Neural cell (in vitro differentiated cells): ENCODE data around the gene RASSF8. TPM values are rescaled to one million over a fixed set of nuclear protein-coding genes. Genes with fewer than 3 reads are reported as not detected.

Experiments
- H2AFZ ChIP-seq: fragments of 200-600, 300-800 bp; sonication (generic), shearing (Covaris generic); 2 replicates; pipeline ENCODE4 v1.6.0; 2014; ENCODE audit warnings: low read depth, mild to moderate bottlenecking, antibody characterized with exemption, low read length, moderate library complexity
- H3F3A ChIP-seq: fragments of 200-600 bp; shearing (Covaris generic); 2 replicates; pipeline ENCODE4 v1.6.1; 2016; ENCODE audit warnings: mild to moderate bottlenecking, moderate library complexity, mixed read lengths, antibody characterized with exemption, low read length; ENCODE audit not compliant: insufficient read depth, poor library complexity, severe bottlenecking
- H3K27ac ChIP-seq: fragments of 200-600, 300-800 bp; sonication (generic), shearing (Covaris generic); 2 replicates; pipeline ENCODE4 v1.5.1; 2014; ENCODE audit warnings: mild to moderate bottlenecking, low read length, moderate library complexity
- H3K27me3 ChIP-seq: fragments of 300-800, 200-600 bp; sonication (generic), shearing (Covaris generic); 2 replicates; pipeline ENCODE4 v1.6.0; 2014; ENCODE audit warnings: mild to moderate bottlenecking, low read depth, low read length, moderate library complexity; ENCODE audit not compliant: insufficient read depth
- H3K36me3 ChIP-seq: fragments of 300-800, 200-600 bp; sonication (generic), shearing (Covaris generic); 2 replicates; pipeline ENCODE4 v1.5.1; 2014; ENCODE audit warnings: mild to moderate bottlenecking, antibody characterized with exemption, low read length, moderate library complexity; ENCODE audit not compliant: insufficient read depth
- H3K4me2 ChIP-seq: fragments of 300-800, 200-600 bp; sonication (generic), shearing (Covaris generic); 2 replicates; pipeline ENCODE4 v1.6.0; 2014; ENCODE audit warnings: mild to moderate bottlenecking, low read length
- H3K4me3 ChIP-seq: fragments of 300-800, 200-600 bp; sonication (generic), shearing (Covaris generic); 2 replicates; pipeline ENCODE4 v1.5.1; 2014; ENCODE audit warnings: mild to moderate bottlenecking, low read length, moderate library complexity
- H3K79me2 ChIP-seq: fragments of 200-600 bp; shearing (Covaris generic); replicated peaks from 2 replicates; pipeline ENCODE4 v1.6.0; 2014; ENCODE audit warnings: mild to moderate bottlenecking, low read length, moderate library complexity; ENCODE audit not compliant: insufficient read depth
- H3K9ac ChIP-seq: fragments of 300-800, 200-600 bp; sonication (generic), shearing (Covaris generic); 2 replicates; pipeline ENCODE4 v1.6.1; 2016; ENCODE audit warnings: mild to moderate bottlenecking, low read length, mixed read lengths
- H3K9me2 ChIP-seq: fragments of 200-600 bp; shearing (Covaris generic); 2 replicates; pipeline ENCODE4 v1.6.1; 2016; ENCODE audit warnings: mild to moderate bottlenecking, low read length, mixed read lengths; ENCODE audit not compliant: insufficient read depth
- H3K9me3 ChIP-seq: fragments of 200-600, 300-800 bp; sonication (generic), shearing (Covaris generic); 2 replicates; pipeline ENCODE4 v1.6.1; 2016; ENCODE audit warnings: mild to moderate bottlenecking, mixed run types, low read length, moderate library complexity, mixed read lengths
- H4K20me1 ChIP-seq: fragments of 200-600 bp; shearing (Covaris generic); 2 replicates; pipeline ENCODE4 v1.6.1; 2016; ENCODE audit warnings: mild to moderate bottlenecking, mixed run types; ENCODE audit not compliant: insufficient read depth
- EP300 ChIP-seq: fragments of 450-650 bp; conservative IDR thresholded peaks from 2 replicates; pipeline ENCODE4 v1.6.1; 2014; ENCODE audit warnings: antibody characterized with exemption, mild to moderate bottlenecking, moderate library complexity; ENCODE audit not compliant: poor library complexity, severe bottlenecking
- EZH2 ChIP-seq: fragments of 200-600, 300-800 bp; shearing (Covaris generic), sonication (generic); IDR thresholded peaks from 2 replicates; pipeline ENCODE4 v1.6.1; 2014; ENCODE audit warnings: antibody characterized with exemption, low read length, borderline replicate concordance, mild to moderate bottlenecking; ENCODE audit not compliant: insufficient read depth, poor library complexity, severe bottlenecking
- MXI1 ChIP-seq: fragments of 450-650 bp; conservative IDR thresholded peaks from 2 replicates; pipeline ENCODE4 v1.6.1; 2014; ENCODE audit warnings: antibody characterized with exemption, mild to moderate bottlenecking; ENCODE audit not compliant: poor library complexity, severe bottlenecking
- POLR2AphosphoS5 ChIP-seq: IDR thresholded peaks from 2 replicates; pipeline ENCODE4 v1.6.1; 2012
- RAD21 ChIP-seq: fragments of 450-650 bp; conservative IDR thresholded peaks from 2 replicates; pipeline ENCODE4 v1.6.1; 2014; ENCODE audit warnings: antibody characterized with exemption, mild to moderate bottlenecking, moderate library complexity
- SMC3 ChIP-seq: fragments of 450-650 bp; conservative IDR thresholded peaks from 2 replicates; pipeline ENCODE4 v1.6.1; 2014; ENCODE audit warnings: antibody characterized with exemption, mild to moderate bottlenecking, moderate library complexity; ENCODE audit not compliant: poor library complexity
- TAF1 ChIP-seq: IDR thresholded peaks from 2 replicates; pipeline ENCODE4 v1.6.1; 2012; ENCODE audit warnings: low read depth
- polyA plus RNA-seq: library from polyadenylated mRNA; depleted of rRNA; stranded (reverse); fragments of >200 nt; gene quantifications from 2 replicates; pipeline ENCODE4 v1.2.3, GENCODE V29; 2014
- TF ChIP-seq, protein P1 (sequence below): fragments of 450-650 bp; IDR thresholded peaks from 2 replicates; pipeline ENCODE4 v1.5.1; 2014; ENCODE audit warnings: antibody characterized with exemption, mild to moderate bottlenecking, moderate library complexity; ENCODE audit not compliant: poor library complexity, severe bottlenecking
- TF ChIP-seq, protein P2 (sequence below): IDR thresholded peaks from 2 replicates; pipeline ENCODE4 v1.6.1; 2012; ENCODE audit warnings: borderline replicate concordance

The RASSF8 gene
- polyA plus RNA-seq, 1 donor from 2014 or later: 11.4 TPM

DNA sequence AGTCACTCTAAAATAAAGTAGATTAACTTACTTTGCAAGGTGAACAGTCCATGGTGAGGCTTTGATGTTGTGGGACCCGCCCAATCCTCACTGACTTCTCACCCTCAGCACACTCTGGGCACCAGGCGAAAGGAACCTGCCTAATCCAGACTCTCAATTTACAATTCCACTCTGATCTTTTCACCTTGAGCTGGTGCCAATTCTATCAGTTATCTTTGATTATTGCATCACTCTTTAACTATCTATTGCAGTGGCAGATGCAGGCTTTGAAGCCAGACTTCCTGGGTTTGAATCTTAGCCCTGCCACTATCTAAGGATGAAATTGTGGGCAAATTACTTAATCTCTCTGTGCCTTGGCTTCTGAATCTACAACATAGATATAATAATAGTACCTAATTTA, 18.9 kb upstream of the RASSF8 start:
- H4K20me1 ChIP-seq: no peaks in the 10 kb centered on the region
- H3K9ac ChIP-seq: no peak overlapping the region
- TF ChIP-seq, protein P1, sequence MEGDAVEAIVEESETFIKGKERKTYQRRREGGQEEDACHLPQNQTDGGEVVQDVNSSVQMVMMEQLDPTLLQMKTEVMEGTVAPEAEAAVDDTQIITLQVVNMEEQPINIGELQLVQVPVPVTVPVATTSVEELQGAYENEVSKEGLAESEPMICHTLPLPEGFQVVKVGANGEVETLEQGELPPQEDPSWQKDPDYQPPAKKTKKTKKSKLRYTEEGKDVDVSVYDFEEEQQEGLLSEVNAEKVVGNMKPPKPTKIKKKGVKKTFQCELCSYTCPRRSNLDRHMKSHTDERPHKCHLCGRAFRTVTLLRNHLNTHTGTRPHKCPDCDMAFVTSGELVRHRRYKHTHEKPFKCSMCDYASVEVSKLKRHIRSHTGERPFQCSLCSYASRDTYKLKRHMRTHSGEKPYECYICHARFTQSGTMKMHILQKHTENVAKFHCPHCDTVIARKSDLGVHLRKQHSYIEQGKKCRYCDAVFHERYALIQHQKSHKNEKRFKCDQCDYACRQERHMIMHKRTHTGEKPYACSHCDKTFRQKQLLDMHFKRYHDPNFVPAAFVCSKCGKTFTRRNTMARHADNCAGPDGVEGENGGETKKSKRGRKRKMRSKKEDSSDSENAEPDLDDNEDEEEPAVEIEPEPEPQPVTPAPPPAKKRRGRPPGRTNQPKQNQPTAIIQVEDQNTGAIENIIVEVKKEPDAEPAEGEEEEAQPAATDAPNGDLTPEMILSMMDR: no peak
- no peak overlapping the region for H3K27ac ChIP-seq
- no peaks in the 10 kb centered on the region for H3K27me3 ChIP-seq
- H3K4me2 ChIP-seq: no peak overlapping the region
- no peaks in the 10 kb centered on the region for H3K9me2 ChIP-seq
- H3F3A ChIP-seq: no peaks in the 10 kb centered on the region
- H3K9me3 ChIP-seq: no peaks in the 10 kb centered on the region
- H3K36me3 ChIP-seq: no peaks in the 10 kb centered on the region
- no peaks in the 10 kb centered on the region for H3K79me2 ChIP-seq
- no peak overlapping the region for H3K4me3 ChIP-seq
- H2AFZ ChIP-seq: no peak overlapping the region

DNA sequence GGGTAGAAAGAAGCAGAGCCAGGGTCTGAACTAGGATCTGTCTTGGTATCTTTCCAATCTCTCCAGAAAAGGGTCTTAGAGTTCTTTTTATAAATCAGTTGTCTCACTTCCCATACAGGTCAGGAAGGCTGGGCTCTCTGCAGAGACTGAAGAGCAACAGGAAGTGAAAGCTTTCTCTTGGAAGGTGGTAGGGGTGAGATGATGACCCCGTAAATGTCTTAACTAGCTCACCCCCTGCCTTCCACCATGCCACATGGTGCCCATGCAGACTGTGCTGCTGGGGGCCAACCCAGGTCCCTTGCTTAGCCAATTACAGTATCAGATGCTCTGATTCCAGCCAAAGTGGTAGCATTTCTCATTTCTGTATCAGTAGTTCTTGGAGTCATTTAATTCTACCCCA, 17.6 kb upstream of the RASSF8 start:
- Histone ChIP-seq H3K4me2 (no peak overlapping the region), H3K4me3 (no peak overlapping the region), H3K9ac (no peak overlapping the region), H2AFZ (no peak overlapping the region), H3K36me3 (no peaks in the 10 kb centered on the region), H3K9me2 (no peaks in the 10 kb centered on the region), H3K79me2 (no peaks in the 10 kb centered on the region), H3K27ac (no peak overlapping the region), H3K27me3 (no peaks in the 10 kb centered on the region), H3K9me3 (no peaks in the 10 kb centered on the region), H4K20me1 (no peaks in the 10 kb centered on the region), H3F3A (no peaks in the 10 kb centered on the region)
- TF ChIP-seq MXI1 (no peak), SMC3 (no peak), EP300 (no peak), EZH2 (no peak), POLR2AphosphoS5 (no peak), TAF1 (no peak), RAD21 (no peak)
- TF ChIP-seq, protein P1: no peak
- TF ChIP-seq, protein P2, sequence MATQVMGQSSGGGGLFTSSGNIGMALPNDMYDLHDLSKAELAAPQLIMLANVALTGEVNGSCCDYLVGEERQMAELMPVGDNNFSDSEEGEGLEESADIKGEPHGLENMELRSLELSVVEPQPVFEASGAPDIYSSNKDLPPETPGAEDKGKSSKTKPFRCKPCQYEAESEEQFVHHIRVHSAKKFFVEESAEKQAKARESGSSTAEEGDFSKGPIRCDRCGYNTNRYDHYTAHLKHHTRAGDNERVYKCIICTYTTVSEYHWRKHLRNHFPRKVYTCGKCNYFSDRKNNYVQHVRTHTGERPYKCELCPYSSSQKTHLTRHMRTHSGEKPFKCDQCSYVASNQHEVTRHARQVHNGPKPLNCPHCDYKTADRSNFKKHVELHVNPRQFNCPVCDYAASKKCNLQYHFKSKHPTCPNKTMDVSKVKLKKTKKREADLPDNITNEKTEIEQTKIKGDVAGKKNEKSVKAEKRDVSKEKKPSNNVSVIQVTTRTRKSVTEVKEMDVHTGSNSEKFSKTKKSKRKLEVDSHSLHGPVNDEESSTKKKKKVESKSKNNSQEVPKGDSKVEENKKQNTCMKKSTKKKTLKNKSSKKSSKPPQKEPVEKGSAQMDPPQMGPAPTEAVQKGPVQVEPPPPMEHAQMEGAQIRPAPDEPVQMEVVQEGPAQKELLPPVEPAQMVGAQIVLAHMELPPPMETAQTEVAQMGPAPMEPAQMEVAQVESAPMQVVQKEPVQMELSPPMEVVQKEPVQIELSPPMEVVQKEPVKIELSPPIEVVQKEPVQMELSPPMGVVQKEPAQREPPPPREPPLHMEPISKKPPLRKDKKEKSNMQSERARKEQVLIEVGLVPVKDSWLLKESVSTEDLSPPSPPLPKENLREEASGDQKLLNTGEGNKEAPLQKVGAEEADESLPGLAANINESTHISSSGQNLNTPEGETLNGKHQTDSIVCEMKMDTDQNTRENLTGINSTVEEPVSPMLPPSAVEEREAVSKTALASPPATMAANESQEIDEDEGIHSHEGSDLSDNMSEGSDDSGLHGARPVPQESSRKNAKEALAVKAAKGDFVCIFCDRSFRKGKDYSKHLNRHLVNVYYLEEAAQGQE: no peak
